ENCODE data around the gene PPP2R5C. TPM values are rescaled to one million over a fixed set of nuclear protein-coding genes. Genes with fewer than 3 reads are reported as not detected.

The PPP2R5C gene
- total and polyA plus RNA-seq, 2 of the 8 experiments (the other 6 are each of a cell fraction or from before 2014, with no cell fraction given) = 49.6 to 95.9 TPM

DNA sequence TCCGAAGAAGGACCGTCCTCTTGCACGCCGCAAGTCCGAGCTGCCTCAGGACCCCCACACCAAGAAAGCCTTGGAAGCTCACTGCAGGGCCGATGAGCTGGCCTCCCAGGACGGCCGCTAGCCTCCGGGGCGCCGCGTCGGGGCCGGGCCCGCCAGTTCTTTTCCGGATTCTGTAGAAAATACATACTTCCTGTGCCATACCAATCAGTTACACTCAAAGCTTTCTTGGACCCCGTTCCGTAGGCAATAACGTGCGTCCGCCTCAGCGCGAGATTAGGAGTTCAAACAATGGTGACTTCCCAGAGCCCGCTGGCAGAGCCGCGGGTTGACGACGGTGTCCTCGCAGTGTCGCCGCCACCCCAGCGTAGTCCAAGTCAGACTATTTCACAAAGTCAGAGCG is 163.6 kb downstream of the PPP2R5C start:
- no peaks in the 10 kb centered on the region for H3K27me3 ChIP-seq (replicated peaks in 1 of 4; ENCODE audit: control insufficient read depth in 3 of 4, extremely low read depth in 1 of 4, insufficient read depth in 3 of 4, low read length in 3 of 4)
- H3K36me3 ChIP-seq (ENCODE audit: control insufficient read depth in 2 of 4, insufficient read depth in 4 of 4, low read length in 3 of 4) = peaks cover 0 to 2% (median 0%) of the 10 kb centered on the region in 4 experiments; a peak in 3 of 8 replicates
- H3K4me1 ChIP-seq (replicated peaks in 1 of 4; ENCODE audit: control insufficient read depth in 3 of 4, insufficient read depth in 4 of 4, low read length in 3 of 4) = no peaks in the 10 kb centered on the region
- FAIRE-seq (no peak), DNase-seq (ENCODE audit: low read depth in 1 of 2, low spot score in 2 of 2) (no peak)
- no peak overlapping the region for H2AFZ ChIP-seq (ENCODE audit: low read length)
- no peak overlapping the region for H2BK5ac ChIP-seq (ENCODE audit: low read depth, low read length)
- H3K18ac ChIP-seq (ENCODE audit: extremely low read depth, low read length) = no peak overlapping the region
- H3K4ac ChIP-seq (replicated peaks; ENCODE audit: insufficient read length, low read depth, low read length) = no peak overlapping the region
- POLR2A ChIA-PET (ENCODE audit: partially characterized antibody) = no interaction called here
- no peak overlapping the region for H4K8ac ChIP-seq (ENCODE audit: extremely low read depth, insufficient read depth, low read length)
- no peaks in the 10 kb centered on the region for H3K9me3 ChIP-seq (ENCODE audit: insufficient read depth in 2 of 2, low read depth in 1 of 2, low read length in 1 of 2)
- no peak overlapping the region for H2BK15ac ChIP-seq (ENCODE audit: low read length)
- no peak overlapping the region for H3K9ac ChIP-seq (replicated peaks in 1 of 4; ENCODE audit: extremely low read depth in 1 of 4, low read depth in 3 of 4, low read length in 3 of 4)
- H2AK5ac ChIP-seq (ENCODE audit: low read depth, low read length) = no peak overlapping the region
- no peaks in the 10 kb centered on the region for H3K79me2 ChIP-seq (ENCODE audit: control insufficient read depth in 1 of 2, insufficient read depth in 2 of 2, low read length in 2 of 2)
- CTCF ChIA-PET (ENCODE audit: partially characterized antibody) = interaction anchor here (1.8 kb wide), 1 partner anchor 154 kb away, joined by 6 read pairs; no protein-coding TSS in a partner anchor
- WGBS, 2 experiments (ENCODE audit: extremely low coverage in 1 of 2, insufficient coverage in 1 of 2, insufficient read length in 1 of 2, insufficient replicate concordance in 2 of 2, low coverage in 1 of 2, low lambda C conversion rate in 2 of 2, missing lambda C conversion rate in 1 of 2) = 95% methylated on average over 33 of the region's 33 CpGs; no CpG with 5 or more reads in 1 of the 2 experiments
- H3K23me2 ChIP-seq (ENCODE audit: low read depth, low read length) = no peaks in the 10 kb centered on the region
- H3K4me3 ChIP-seq (ENCODE audit: extremely low read depth in 1 of 4, insufficient read depth in 2 of 4, low read depth in 3 of 4, low read length in 4 of 4) = no peak overlapping the region
- H3K4me2 ChIP-seq (ENCODE audit: insufficient read depth in 1 of 2, low read depth in 2 of 2, low read length in 2 of 2) = no peak overlapping the region
- no peak overlapping the region for H2BK12ac ChIP-seq (ENCODE audit: low read depth, low read length)
- H3K56ac ChIP-seq (replicated peaks; ENCODE audit: insufficient read length, low read depth, low read length) = no peak overlapping the region
- no peak overlapping the region for H3K23ac ChIP-seq (ENCODE audit: insufficient read length)
- no peak overlapping the region for H2BK20ac ChIP-seq (ENCODE audit: low read length)
- no peaks in the 10 kb centered on the region for H3K79me1 ChIP-seq (ENCODE audit: low read depth, low read length)
- no peak overlapping the region for H4K91ac ChIP-seq (replicated peaks; ENCODE audit: insufficient read length, low read length)
- no peak overlapping the region for H4K5ac ChIP-seq (ENCODE audit: insufficient read length, low read depth, low read length)
- no peak overlapping the region for H3K14ac ChIP-seq (ENCODE audit: insufficient read length)
- peaks cover 0 to 3% of the 10 kb centered on the region in 2 experiments for H4K20me1 ChIP-seq (replicated peaks in 1 of 2; ENCODE audit: control insufficient read depth in 1 of 2, insufficient read depth in 2 of 2, low read length in 2 of 2)
- no peak overlapping the region for H3K27ac ChIP-seq (ENCODE audit: low read depth, low read length)
- H2BK120ac ChIP-seq (replicated peaks; ENCODE audit: low read depth, low read length) = no peak overlapping the region
- TF ChIP-seq SAP30 (IDR thresholded peaks at IDR 0.05; ENCODE audit: insufficient read depth, insufficient replicate concordance, low read length) (no peak), SP4 (IDR thresholded peaks at IDR 0.05; ENCODE audit: low read length) (no peak), TAF1 (IDR thresholded peaks at IDR 0.05; ENCODE audit: low read depth, low read length) (no peak), CTBP2 (IDR thresholded peaks at IDR 0.05; ENCODE audit: borderline replicate concordance, insufficient read depth, insufficient read length, low read length) (no peak), RNF2 (IDR thresholded peaks at IDR 0.05; ENCODE audit: borderline replicate concordance, low read depth, low read length, missing control alignments, poor library complexity, severe bottlenecking) (no peak), MAFK (IDR thresholded peaks at IDR 0.05; ENCODE audit: low read depth, low read length) (no peak), CBX5 (IDR thresholded peaks at IDR 0.05; ENCODE audit: low read depth, low read length) (no peak), CHD1 (IDR thresholded peaks at IDR 0.05; ENCODE audit: low read depth, low read length) (no peak), TCF12 (IDR thresholded peaks at IDR 0.05; ENCODE audit: low read depth, low read length) (no peak)
- TF ChIP-seq, protein P1, sequence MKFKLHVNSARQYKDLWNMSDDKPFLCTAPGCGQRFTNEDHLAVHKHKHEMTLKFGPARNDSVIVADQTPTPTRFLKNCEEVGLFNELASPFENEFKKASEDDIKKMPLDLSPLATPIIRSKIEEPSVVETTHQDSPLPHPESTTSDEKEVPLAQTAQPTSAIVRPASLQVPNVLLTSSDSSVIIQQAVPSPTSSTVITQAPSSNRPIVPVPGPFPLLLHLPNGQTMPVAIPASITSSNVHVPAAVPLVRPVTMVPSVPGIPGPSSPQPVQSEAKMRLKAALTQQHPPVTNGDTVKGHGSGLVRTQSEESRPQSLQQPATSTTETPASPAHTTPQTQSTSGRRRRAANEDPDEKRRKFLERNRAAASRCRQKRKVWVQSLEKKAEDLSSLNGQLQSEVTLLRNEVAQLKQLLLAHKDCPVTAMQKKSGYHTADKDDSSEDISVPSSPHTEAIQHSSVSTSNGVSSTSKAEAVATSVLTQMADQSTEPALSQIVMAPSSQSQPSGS (IDR thresholded peaks at IDR 0.05; ENCODE audit: low read length) = no peak
- TF ChIP-seq, protein P2, sequence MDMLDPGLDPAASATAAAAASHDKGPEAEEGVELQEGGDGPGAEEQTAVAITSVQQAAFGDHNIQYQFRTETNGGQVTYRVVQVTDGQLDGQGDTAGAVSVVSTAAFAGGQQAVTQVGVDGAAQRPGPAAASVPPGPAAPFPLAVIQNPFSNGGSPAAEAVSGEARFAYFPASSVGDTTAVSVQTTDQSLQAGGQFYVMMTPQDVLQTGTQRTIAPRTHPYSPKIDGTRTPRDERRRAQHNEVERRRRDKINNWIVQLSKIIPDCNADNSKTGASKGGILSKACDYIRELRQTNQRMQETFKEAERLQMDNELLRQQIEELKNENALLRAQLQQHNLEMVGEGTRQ (IDR thresholded peaks at IDR 0.05; ENCODE audit: low read length) = no peak
